Liver (tissue), 9 donors: ENCODE measurements around the gene FEZ2. TPM values are rescaled to one million over a fixed set of nuclear protein-coding genes. Genes with fewer than 3 reads are reported as not detected.

Experiments
- DNase-seq: peaks from one replicate; pipeline ENCODE4 v3.0.0-alpha.2; 2017; ENCODE audit warnings: low spot score
- H3K27ac ChIP-seq, 2 donors: one replicate each; pipeline ENCODE4 v1.7.0; 2013; ENCODE audit warnings: inconsistent platforms in 2 of 2, low read length in 2 of 2, control low read depth in 1 of 2, low read depth in 1 of 2, mild to moderate bottlenecking in 1 of 2
- H3K27me3 ChIP-seq, 4 donors: one replicate each; pipeline versions ENCODE4 v1.6.1 to v1.7.0; 2013; ENCODE audit warnings: low read length in 3 of 4, inconsistent platforms in 1 of 4, mild to moderate bottlenecking in 1 of 4, moderate library complexity in 1 of 4; ENCODE audit not compliant: control insufficient read depth in 4 of 4, insufficient read depth in 4 of 4
- H3K36me3 ChIP-seq, 4 donors: one replicate each; pipeline versions ENCODE4 v1.6.1 to v1.7.0; 2013; ENCODE audit warnings: low read length in 3 of 4, mild to moderate bottlenecking in 3 of 4, low read depth in 1 of 4, moderate library complexity in 1 of 4; ENCODE audit not compliant: control insufficient read depth in 4 of 4, insufficient read depth in 3 of 4
- H3K4me1 ChIP-seq, 4 donors: one replicate each; pipeline versions ENCODE4 v1.6.1 to v1.7.0; 2013; ENCODE audit warnings: low read length in 3 of 4, mild to moderate bottlenecking in 3 of 4, moderate library complexity in 1 of 4; ENCODE audit not compliant: control insufficient read depth in 4 of 4, insufficient read depth in 4 of 4
- H3K4me3 ChIP-seq, 3 donors: one replicate each; pipeline versions ENCODE4 v1.6.1 to v1.7.0; 2013; ENCODE audit warnings: low read length in 3 of 3, control low read depth in 1 of 3, low read depth in 1 of 3, mild to moderate bottlenecking in 1 of 3
- H3K9ac ChIP-seq, 2 donors: one replicate each; pipeline ENCODE4 v1.7.0; 2013; ENCODE audit warnings: low read length in 2 of 2, mild to moderate bottlenecking in 2 of 2, moderate library complexity in 2 of 2, control low read depth in 1 of 2, low read depth in 1 of 2
- H3K9me3 ChIP-seq, 4 donors: one replicate each; pipeline versions ENCODE4 v1.6.1 to v1.7.0; 2013; ENCODE audit warnings: low read length in 3 of 4; ENCODE audit not compliant: control insufficient read depth in 4 of 4
- ATF3 ChIP-seq: IDR thresholded peaks from 2 replicates; pipeline ENCODE4 v1.6.1; 2016; ENCODE audit warnings: antibody characterized with exemption
- CTCF ChIP-seq: fragments of 150-350 bp; IDR thresholded peaks from 2 replicates; pipeline ENCODE4 v1.5.1; 2017; ENCODE audit warnings: improper control_type of control experiment, low read depth, low read length; ENCODE audit not compliant: missing input control
- EGR1 ChIP-seq, 2 donors: IDR thresholded peaks; 2 replicates each; pipeline ENCODE4 v1.6.1; 2016 to 2018; ENCODE audit warnings: antibody characterized with exemption in 2 of 2, low read depth in 2 of 2
- FOXA2 ChIP-seq: IDR thresholded peaks from 2 replicates; pipeline ENCODE4 v1.6.1; 2016; ENCODE audit warnings: antibody characterized with exemption
- GABPA ChIP-seq, 2 donors: IDR thresholded peaks in 1 of 2; conservative IDR thresholded peaks in 1 of 2; 2 replicates each; pipeline ENCODE4 v1.6.1; 2016; ENCODE audit warnings: antibody characterized with exemption in 2 of 2, mild to moderate bottlenecking in 1 of 2, moderate library complexity in 1 of 2
- HNF4G ChIP-seq: IDR thresholded peaks from 2 replicates; pipeline ENCODE4 v1.6.1; 2016; ENCODE audit warnings: antibody characterized with exemption
- JUND ChIP-seq, 2 donors: IDR thresholded peaks; 2 replicates each; pipeline ENCODE4 v1.6.1; 2016; ENCODE audit warnings: antibody characterized with exemption in 2 of 2
- MAX ChIP-seq: IDR thresholded peaks from 2 replicates; pipeline ENCODE4 v1.6.1; 2016; ENCODE audit warnings: antibody characterized with exemption
- NR2F2 ChIP-seq: IDR thresholded peaks from 2 replicates; pipeline ENCODE4 v1.6.1; 2016; ENCODE audit warnings: antibody characterized with exemption
- RAD21 ChIP-seq, 2 donors: IDR thresholded peaks; 2 replicates each; pipeline ENCODE4 v1.6.1; 2016; ENCODE audit warnings: antibody characterized with exemption in 2 of 2, mild to moderate bottlenecking in 2 of 2
- REST ChIP-seq: IDR thresholded peaks from 2 replicates; pipeline ENCODE4 v1.6.1; 2016; ENCODE audit warnings: antibody characterized with exemption, mild to moderate bottlenecking
- SP1 ChIP-seq: IDR thresholded peaks from 2 replicates; pipeline ENCODE4 v1.6.1; 2018; ENCODE audit warnings: antibody characterized with exemption, mild to moderate bottlenecking
- TAF1 ChIP-seq: conservative IDR thresholded peaks from 2 replicates; pipeline ENCODE4 v1.6.1; 2016; ENCODE audit warnings: antibody characterized with exemption, mild to moderate bottlenecking
- ZBTB33 ChIP-seq: IDR thresholded peaks from 2 replicates; pipeline ENCODE4 v1.6.1; 2016; ENCODE audit warnings: antibody characterized with exemption
- WGBS: extraction: QIAGEN DNeasy Blood & Tissue Kit; methylation state at CpG from one replicate; pipeline ENCODE4 v1.1.7; 2013; 5-methylcytosine and 5-hydroxymethylcytosine counted together
- polyA plus RNA-seq, 2 donors: library from polyadenylated mRNA; stranded (reverse) in 1 of 2; unstranded in 1 of 2; fragments of 200-250 nt in 1 of 2; fragments of >200 nt in 1 of 2; fragmentation: Nextera tagmentation in 1 of 2; extraction: Ambion mirVana in 1 of 2; gene quantifications; one replicate each; pipeline versions ENCODE4 v1.2.1 to v1.2.3, GENCODE V29; 2013 to 2015
- total RNA-seq, 2 donors: library from RNA; depleted of rRNA; stranded (reverse); fragments of >200 nt; gene quantifications; one replicate each; pipeline ENCODE4 v1.2.3, GENCODE V29; 2014
- donor health status: healthy.
- donor health status: healthy.
- donor health status: healthy.
- donor health status: healthy.
- donor health status: healthy.

The FEZ2 gene
- total and polyA plus RNA-seq, 4 donors, result 11.9 to 16.1 (median 14.1) TPM

- TF ChIP-seq CTCF (no peak), FOXA2 (no peak), RAD21 (IDR thresholded peaks at IDR 0.05) (no peak), NR2F2 (no peak), HNF4G (no peak)
These were observed 27.6 kb downstream of the FEZ2 start (continued) for GRCh38 chr2:36570416-36570815.

- 79% methylated on average over 3 of the region's 3 CpGs for WGBS
- TF ChIP-seq JUND (IDR thresholded peaks at IDR 0.05) (no peak), RAD21 (IDR thresholded peaks at IDR 0.05) (no peak), GABPA (IDR thresholded peaks at IDR 0.05 in 1 of 2, conservative IDR thresholded peaks at IDR 0.05 in 1 of 2) (no peak), ATF3 (no peak), ZBTB33 (no peak), EGR1 (IDR thresholded peaks at IDR 0.05; ENCODE audit: low read depth in 2 of 2) (no peak), MAX (no peak), REST (no peak), NR2F2 (no peak), SP1 (no peak), TAF1 (no peak)
- Histone ChIP-seq H3K4me1 (no peaks in the 10 kb centered on the region), H3K4me3 (no peak overlapping the region), H3K27ac (no peak overlapping the region), H3K9me3 (no peaks in the 10 kb centered on the region), H3K27me3 (no peaks in the 10 kb centered on the region), H3K36me3 (peaks cover 0 to 4% (median 2%) of the 10 kb centered on the region in 4 donors), H3K9ac (no peak overlapping the region)
- no peak for DNase-seq
These were observed 28.6 kb downstream of the FEZ2 start for GRCh38 chr2:36569267-36569856.
